ENCODE measurements around the gene PFDN4. TPM values are rescaled to one million over a fixed set of nuclear protein-coding genes. Genes with fewer than 3 reads are reported as not detected.

Gene PFDN4
- total and polyA plus RNA-seq, 2 of the 13 experiments (the other 11 are each of a cell fraction or from before 2014, with no cell fraction given) = 59.8 to 227 TPM

DNA sequence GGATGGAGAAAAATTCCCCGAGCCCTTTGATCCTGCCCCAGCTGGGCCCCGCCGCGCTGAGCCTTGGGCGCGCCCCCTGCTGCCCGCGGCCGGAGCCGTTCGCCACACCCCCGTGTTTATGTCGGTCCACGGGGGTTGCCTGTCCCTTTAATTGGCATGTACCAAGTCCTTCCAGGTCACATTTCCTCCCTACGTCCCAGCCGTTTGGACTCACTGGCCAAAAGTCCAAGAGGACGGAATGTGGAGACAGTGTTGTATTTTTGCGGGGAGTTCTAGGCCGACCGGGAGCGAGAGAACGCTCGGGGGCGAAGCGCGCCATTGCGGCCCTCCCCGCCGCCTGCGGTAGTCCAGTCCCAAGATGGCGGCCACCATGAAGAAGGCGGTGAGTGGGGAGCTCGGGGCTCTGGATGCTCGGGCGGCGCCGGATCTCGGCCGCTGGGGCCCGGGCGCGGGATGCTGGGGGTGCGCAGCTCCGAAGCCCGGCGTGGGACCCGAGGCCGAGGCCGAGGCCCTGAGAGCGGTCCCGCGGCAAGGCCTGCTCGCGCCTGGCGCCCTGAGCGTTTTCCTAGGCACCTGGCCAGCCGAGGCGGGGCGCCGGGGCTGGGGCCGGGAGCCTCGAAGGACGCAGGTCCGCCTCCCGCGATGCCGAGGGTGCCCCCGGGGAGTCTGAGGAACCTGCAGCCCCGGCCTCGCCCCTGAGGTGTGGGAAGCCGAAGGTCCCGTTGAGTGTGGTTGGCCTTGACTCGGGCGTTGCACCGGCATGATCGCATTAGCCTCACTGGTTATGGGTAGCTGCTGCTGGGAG, at the start of gene PFDN4 (continued):
- TF ChIP-seq RARG (CRISPR knock-in tag; IDR thresholded peaks at IDR 0.05; ENCODE audit: low read depth) (no peak; the same call in 1 of the 2 replicates), ZNF30 (CRISPR knock-in tag; IDR thresholded peaks at IDR 0.05) (peak; percentile 63; the same call in 1 of the 2 replicates), GATAD1 (CRISPR knock-in tag; IDR thresholded peaks at IDR 0.05) (peak; percentile 83), ZNF205 (CRISPR knock-in tag; IDR thresholded peaks at IDR 0.05) (peak; percentile 91), NFE2L2 (IDR thresholded peaks at IDR 0.05; ENCODE audit: low read length) (no peak), KAT7 (CRISPR knock-in tag; IDR thresholded peaks at IDR 0.05; ENCODE audit: borderline replicate concordance) (peak; percentile 85), IRF2 (CRISPR knock-in tag; IDR thresholded peaks at IDR 0.05) (peak; percentile 90), GLI4 (CRISPR knock-in tag; IDR thresholded peaks at IDR 0.05; ENCODE audit: borderline replicate concordance) (peak; percentile 97), EZH2 (conservative IDR thresholded peaks at IDR 0.05; ENCODE audit: low read depth, low read length) (no peak), CBFB (CRISPR knock-in tag; IDR thresholded peaks at IDR 0.05) (peak; percentile 85), NKX3-1 (CRISPR knock-in tag; IDR thresholded peaks at IDR 0.05) (peak; percentile 94; the same call in 1 of the 2 replicates), ZBTB20 (CRISPR knock-in tag; IDR thresholded peaks at IDR 0.05; ENCODE audit: borderline replicate concordance, low read depth) (peak; percentile 68; the same call in 1 of the 2 replicates), ZNF251 (CRISPR knock-in tag; IDR thresholded peaks at IDR 0.05) (no peak), BRCA1 (CRISPR knock-in tag; IDR thresholded peaks at IDR 0.05) (peak; percentile 82), RNF2 (conservative IDR thresholded peaks at IDR 0.05; ENCODE audit: low read depth) (peak; percentile 86)
- TF ChIP-seq, protein P1, sequence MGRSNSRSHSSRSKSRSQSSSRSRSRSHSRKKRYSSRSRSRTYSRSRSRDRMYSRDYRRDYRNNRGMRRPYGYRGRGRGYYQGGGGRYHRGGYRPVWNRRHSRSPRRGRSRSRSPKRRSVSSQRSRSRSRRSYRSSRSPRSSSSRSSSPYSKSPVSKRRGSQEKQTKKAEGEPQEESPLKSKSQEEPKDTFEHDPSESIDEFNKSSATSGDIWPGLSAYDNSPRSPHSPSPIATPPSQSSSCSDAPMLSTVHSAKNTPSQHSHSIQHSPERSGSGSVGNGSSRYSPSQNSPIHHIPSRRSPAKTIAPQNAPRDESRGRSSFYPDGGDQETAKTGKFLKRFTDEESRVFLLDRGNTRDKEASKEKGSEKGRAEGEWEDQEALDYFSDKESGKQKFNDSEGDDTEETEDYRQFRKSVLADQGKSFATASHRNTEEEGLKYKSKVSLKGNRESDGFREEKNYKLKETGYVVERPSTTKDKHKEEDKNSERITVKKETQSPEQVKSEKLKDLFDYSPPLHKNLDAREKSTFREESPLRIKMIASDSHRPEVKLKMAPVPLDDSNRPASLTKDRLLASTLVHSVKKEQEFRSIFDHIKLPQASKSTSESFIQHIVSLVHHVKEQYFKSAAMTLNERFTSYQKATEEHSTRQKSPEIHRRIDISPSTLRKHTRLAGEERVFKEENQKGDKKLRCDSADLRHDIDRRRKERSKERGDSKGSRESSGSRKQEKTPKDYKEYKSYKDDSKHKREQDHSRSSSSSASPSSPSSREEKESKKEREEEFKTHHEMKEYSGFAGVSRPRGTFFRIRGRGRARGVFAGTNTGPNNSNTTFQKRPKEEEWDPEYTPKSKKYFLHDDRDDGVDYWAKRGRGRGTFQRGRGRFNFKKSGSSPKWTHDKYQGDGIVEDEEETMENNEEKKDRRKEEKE (IDR thresholded peaks at IDR 0.05) = no peak
- TF ChIP-seq, protein P2, sequence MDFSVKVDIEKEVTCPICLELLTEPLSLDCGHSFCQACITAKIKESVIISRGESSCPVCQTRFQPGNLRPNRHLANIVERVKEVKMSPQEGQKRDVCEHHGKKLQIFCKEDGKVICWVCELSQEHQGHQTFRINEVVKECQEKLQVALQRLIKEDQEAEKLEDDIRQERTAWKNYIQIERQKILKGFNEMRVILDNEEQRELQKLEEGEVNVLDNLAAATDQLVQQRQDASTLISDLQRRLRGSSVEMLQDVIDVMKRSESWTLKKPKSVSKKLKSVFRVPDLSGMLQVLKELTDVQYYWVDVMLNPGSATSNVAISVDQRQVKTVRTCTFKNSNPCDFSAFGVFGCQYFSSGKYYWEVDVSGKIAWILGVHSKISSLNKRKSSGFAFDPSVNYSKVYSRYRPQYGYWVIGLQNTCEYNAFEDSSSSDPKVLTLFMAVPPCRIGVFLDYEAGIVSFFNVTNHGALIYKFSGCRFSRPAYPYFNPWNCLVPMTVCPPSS (IDR thresholded peaks at IDR 0.05) = no peak
- TF ChIP-seq, protein P3, sequence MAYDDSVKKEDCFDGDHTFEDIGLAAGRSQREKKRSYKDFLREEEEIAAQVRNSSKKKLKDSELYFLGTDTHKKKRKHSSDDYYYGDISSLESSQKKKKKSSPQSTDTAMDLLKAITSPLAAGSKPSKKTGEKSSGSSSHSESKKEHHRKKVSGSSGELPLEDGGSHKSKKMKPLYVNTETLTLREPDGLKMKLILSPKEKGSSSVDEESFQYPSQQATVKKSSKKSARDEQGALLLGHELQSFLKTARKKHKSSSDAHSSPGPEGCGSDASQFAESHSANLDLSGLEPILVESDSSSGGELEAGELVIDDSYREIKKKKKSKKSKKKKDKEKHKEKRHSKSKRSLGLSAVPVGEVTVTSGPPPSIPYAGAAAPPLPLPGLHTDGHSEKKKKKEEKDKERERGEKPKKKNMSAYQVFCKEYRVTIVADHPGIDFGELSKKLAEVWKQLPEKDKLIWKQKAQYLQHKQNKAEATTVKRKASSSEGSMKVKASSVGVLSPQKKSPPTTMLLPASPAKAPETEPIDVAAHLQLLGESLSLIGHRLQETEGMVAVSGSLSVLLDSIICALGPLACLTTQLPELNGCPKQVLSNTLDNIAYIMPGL (CRISPR knock-in tag; IDR thresholded peaks at IDR 0.05; ENCODE audit: borderline replicate concordance in 1 of 2, low read depth in 1 of 2) = peak; percentile 99 to 100
- TF ChIP-seq, protein P4, sequence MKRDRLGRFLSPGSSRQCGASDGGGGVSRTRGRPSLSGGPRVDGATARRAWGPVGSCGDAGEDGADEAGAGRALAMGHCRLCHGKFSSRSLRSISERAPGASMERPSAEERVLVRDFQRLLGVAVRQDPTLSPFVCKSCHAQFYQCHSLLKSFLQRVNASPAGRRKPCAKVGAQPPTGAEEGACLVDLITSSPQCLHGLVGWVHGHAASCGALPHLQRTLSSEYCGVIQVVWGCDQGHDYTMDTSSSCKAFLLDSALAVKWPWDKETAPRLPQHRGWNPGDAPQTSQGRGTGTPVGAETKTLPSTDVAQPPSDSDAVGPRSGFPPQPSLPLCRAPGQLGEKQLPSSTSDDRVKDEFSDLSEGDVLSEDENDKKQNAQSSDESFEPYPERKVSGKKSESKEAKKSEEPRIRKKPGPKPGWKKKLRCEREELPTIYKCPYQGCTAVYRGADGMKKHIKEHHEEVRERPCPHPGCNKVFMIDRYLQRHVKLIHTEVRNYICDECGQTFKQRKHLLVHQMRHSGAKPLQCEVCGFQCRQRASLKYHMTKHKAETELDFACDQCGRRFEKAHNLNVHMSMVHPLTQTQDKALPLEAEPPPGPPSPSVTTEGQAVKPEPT (CRISPR knock-in tag; IDR thresholded peaks at IDR 0.05; ENCODE audit: low read depth) = no peak
- TF ChIP-seq, protein P5, sequence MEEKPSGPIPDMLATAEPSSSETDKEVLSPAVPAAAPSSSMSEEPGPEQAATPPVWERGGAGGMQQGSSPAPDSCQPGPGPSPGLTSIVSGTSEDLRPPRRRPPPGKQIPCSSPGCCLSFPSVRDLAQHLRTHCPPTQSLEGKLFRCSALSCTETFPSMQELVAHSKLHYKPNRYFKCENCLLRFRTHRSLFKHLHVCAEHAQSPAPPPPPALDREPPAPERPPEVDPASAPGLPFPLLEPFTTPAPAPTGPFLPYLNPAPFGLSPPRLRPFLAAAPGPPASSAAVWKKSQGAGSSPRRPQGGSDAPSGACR (CRISPR knock-in tag; IDR thresholded peaks at IDR 0.05) = peak; percentile 92; the same call in 1 of the 2 replicates
